D721Med (cell line): Measurements from ENCODE around the gene HIVEP1.

ENCODE experiments used
- DNase-seq: peaks from one replicate; pipeline ENCODE4 v3.0.0; 2011; ENCODE audit warnings: low spot score; ENCODE audit not compliant: insufficient read length
- FAIRE-seq: peaks from 2 replicates; lab custom pipeline; 2011; peaks lifted over from hg19 to GRCh38; lab: Jason Lieb, UNC
- TF ChIP-seq, protein P1 (sequence below): IDR thresholded peaks from 2 replicates; pipeline ENCODE4 v1.5.1; 2012; ENCODE audit warnings: mild to moderate bottlenecking, control low read depth; ENCODE audit not compliant: insufficient read depth; ENCODE audit errors: missing control alignments

HIVEP1 gene

GRCh38 chr6:12082368-12082767 is 70.3 kb downstream of the HIVEP1 start:
- FAIRE-seq (no peak), DNase-seq (no peak)
- TF ChIP-seq, protein P1, sequence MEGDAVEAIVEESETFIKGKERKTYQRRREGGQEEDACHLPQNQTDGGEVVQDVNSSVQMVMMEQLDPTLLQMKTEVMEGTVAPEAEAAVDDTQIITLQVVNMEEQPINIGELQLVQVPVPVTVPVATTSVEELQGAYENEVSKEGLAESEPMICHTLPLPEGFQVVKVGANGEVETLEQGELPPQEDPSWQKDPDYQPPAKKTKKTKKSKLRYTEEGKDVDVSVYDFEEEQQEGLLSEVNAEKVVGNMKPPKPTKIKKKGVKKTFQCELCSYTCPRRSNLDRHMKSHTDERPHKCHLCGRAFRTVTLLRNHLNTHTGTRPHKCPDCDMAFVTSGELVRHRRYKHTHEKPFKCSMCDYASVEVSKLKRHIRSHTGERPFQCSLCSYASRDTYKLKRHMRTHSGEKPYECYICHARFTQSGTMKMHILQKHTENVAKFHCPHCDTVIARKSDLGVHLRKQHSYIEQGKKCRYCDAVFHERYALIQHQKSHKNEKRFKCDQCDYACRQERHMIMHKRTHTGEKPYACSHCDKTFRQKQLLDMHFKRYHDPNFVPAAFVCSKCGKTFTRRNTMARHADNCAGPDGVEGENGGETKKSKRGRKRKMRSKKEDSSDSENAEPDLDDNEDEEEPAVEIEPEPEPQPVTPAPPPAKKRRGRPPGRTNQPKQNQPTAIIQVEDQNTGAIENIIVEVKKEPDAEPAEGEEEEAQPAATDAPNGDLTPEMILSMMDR = no peak

GRCh38 chr6:12083302-12083701 is 71.2 kb downstream of the HIVEP1 start:
- TF ChIP-seq, protein P1 = no peak
- DNase-seq (no peak), FAIRE-seq (no peak)

- DNase-seq = no peak
- TF ChIP-seq, protein P1 = no peak
- FAIRE-seq = no peak
These were observed 71.7 kb downstream of the HIVEP1 start for GRCh38 chr6:12083763-12084162.

DNA sequence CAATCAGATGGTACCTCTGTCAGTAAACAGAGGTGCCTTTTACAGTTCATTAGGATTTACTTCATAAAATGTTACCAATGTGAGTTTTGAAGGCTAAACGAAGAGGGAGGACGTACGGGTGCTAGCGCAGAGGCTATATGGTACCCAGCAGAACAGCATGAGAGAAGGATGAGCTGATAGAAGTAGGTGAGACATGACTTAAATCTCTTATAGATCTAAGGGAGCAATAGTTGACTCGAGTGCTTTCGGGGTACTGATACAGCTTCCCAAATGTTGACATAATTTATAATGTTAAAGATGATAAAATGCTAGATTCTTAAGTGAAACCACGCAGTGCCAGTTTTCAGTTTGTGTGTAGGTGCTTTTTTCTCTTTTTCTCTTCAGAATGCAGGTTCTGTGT is 72.6 kb downstream of the HIVEP1 start:
- FAIRE-seq (no peak), DNase-seq (no peak)
- TF ChIP-seq, protein P1 = no peak

GRCh38 chr6:12088531-12088930 is 76.4 kb downstream of the HIVEP1 start:
- FAIRE-seq = peak; percentile 84
- TF ChIP-seq, protein P1 = no peak
- no peak for DNase-seq

GRCh38 chr6:12090714-12091113 is 78.6 kb downstream of the HIVEP1 start:
- DNase-seq (no peak), FAIRE-seq (no peak)
- TF ChIP-seq, protein P1 = no peak

GRCh38 chr6:12092762-12093161 is 80.7 kb downstream of the HIVEP1 start:
- DNase-seq (no peak), FAIRE-seq (no peak)
- TF ChIP-seq, protein P1 = no peak
